Breast epithelium (tissue), 4 donors: Measurements from ENCODE around the gene FAM169A. TPM values are rescaled to one million over a fixed set of nuclear protein-coding genes. Genes with fewer than 3 reads are reported as not detected.

Source experiments
- DNase-seq, 2 donors: peaks; one replicate each; pipeline ENCODE4 v3.0.0-alpha.2; 2019; ENCODE audit warnings: low spot score in 2 of 2
- H3K27ac ChIP-seq, 2 donors: fragments of 200-600 bp; sonication (generic) in 1 of 2; one replicate each; pipeline ENCODE4 v1.5.1; 2016 to 2019; ENCODE audit warnings: mild to moderate bottlenecking in 1 of 2
- H3K27me3 ChIP-seq, 2 donors: fragments of 200-600 bp; sonication (generic) in 1 of 2; one replicate each; pipeline versions ENCODE4 v1.5.1 to v1.6.0; 2017 to 2019; ENCODE audit warnings: control low read depth in 1 of 2, mild to moderate bottlenecking in 1 of 2
- H3K36me3 ChIP-seq: fragments of 200-600 bp; one replicate; pipeline ENCODE4 v1.5.1; 2019
- H3K4me1 ChIP-seq, 2 donors: fragments of 200-600 bp; sonication (generic); one replicate each; pipeline ENCODE4 v1.5.1; 2016 to 2019; ENCODE audit warnings: control low read depth in 1 of 2
- H3K4me3 ChIP-seq, 3 donors: fragments of 200-600 bp; sonication (generic); 1 replicate in 2 of 3; 2 replicates in 1 of 3; pipeline ENCODE4 v1.5.1; 2016 to 2019; ENCODE audit warnings: mild to moderate bottlenecking in 3 of 3, moderate library complexity in 2 of 3
- H3K9me3 ChIP-seq, 2 donors: fragments of 200-600 bp; sonication (generic) in 1 of 2; one replicate each; pipeline ENCODE4 v1.5.1; 2016 to 2019; ENCODE audit warnings: control low read depth in 1 of 2
- POLR2A ChIP-seq: fragments of 450-650 bp; IDR thresholded peaks from one replicate; pipeline ENCODE4 v1.6.1; 2016; ENCODE audit warnings: antibody characterized with exemption, mild to moderate bottlenecking, moderate library complexity
- POLR2AphosphoS5 ChIP-seq, 3 donors: sonication (generic); formaldehyde crosslinking; IDR thresholded peaks; one replicate each; pipeline ENCODE4 v1.6.1; 2017; ENCODE audit warnings: antibody characterized with exemption in 3 of 3
- intact Hi-C: fragments of 100-400 bp; cut with DNase I; formaldehyde crosslinking; loops from one replicate; pipeline ENCODE4 v1.15.1; 2023; ENCODE audit warnings: low total_unique reads
- total RNA-seq, 3 donors: library from RNA; depleted of rRNA; stranded (reverse); fragments of >200 nt; gene quantifications; one replicate each; pipeline ENCODE4 v1.1.0, GENCODE V29; 2016
- TF ChIP-seq, protein P1 (sequence below), 3 donors: fragments of 450-650 bp; IDR thresholded peaks; one replicate each; pipeline ENCODE4 v1.5.1; 2016 to 2017; ENCODE audit warnings: antibody characterized with exemption in 3 of 3, mild to moderate bottlenecking in 3 of 3, moderate library complexity in 3 of 3

Gene FAM169A
- total RNA-seq, 3 donors from 2014 or later, result 0.64 to 6.3 (median 1.6) TPM

GRCh38 chr5:74897049-74897448 is 30.9 kb upstream of the FAM169A start:
- H3K36me3 ChIP-seq, result no peaks in the 10 kb centered on the region
- peaks cover 5% of the 10 kb centered on the region in 2 donors for H3K9me3 ChIP-seq
- intact Hi-C loops, result no loop called here
- TF ChIP-seq, protein P1, sequence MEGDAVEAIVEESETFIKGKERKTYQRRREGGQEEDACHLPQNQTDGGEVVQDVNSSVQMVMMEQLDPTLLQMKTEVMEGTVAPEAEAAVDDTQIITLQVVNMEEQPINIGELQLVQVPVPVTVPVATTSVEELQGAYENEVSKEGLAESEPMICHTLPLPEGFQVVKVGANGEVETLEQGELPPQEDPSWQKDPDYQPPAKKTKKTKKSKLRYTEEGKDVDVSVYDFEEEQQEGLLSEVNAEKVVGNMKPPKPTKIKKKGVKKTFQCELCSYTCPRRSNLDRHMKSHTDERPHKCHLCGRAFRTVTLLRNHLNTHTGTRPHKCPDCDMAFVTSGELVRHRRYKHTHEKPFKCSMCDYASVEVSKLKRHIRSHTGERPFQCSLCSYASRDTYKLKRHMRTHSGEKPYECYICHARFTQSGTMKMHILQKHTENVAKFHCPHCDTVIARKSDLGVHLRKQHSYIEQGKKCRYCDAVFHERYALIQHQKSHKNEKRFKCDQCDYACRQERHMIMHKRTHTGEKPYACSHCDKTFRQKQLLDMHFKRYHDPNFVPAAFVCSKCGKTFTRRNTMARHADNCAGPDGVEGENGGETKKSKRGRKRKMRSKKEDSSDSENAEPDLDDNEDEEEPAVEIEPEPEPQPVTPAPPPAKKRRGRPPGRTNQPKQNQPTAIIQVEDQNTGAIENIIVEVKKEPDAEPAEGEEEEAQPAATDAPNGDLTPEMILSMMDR (IDR thresholded peaks at IDR 0.05), result no peak
- TF ChIP-seq POLR2AphosphoS5 (IDR thresholded peaks at IDR 0.05) (no peak), POLR2A (no peak)
- no peak overlapping the region for H3K4me3 ChIP-seq
- no peak overlapping the region for H3K27ac ChIP-seq
- no peak for DNase-seq
- no peaks in the 10 kb centered on the region for H3K27me3 ChIP-seq
- H3K4me1 ChIP-seq, result no peaks in the 10 kb centered on the region

GRCh38 chr5:74895906-74896305 is 29.7 kb upstream of the FAM169A start:
- no peak overlapping the region for H3K4me3 ChIP-seq
- TF ChIP-seq, protein P1 (IDR thresholded peaks at IDR 0.05), result no peak
- TF ChIP-seq POLR2A (no peak), POLR2AphosphoS5 (IDR thresholded peaks at IDR 0.05) (no peak)
- H3K27ac ChIP-seq, result no peak overlapping the region
- peak in 1 of 2 donors; percentile 51 for DNase-seq
- intact Hi-C loops, result no loop called here
- no peaks in the 10 kb centered on the region for H3K36me3 ChIP-seq
- H3K4me1 ChIP-seq, result no peaks in the 10 kb centered on the region
- no peaks in the 10 kb centered on the region for H3K27me3 ChIP-seq
- H3K9me3 ChIP-seq, result peaks cover 5% of the 10 kb centered on the region in 2 donors

GRCh38 chr5:74894351-74894750 is 28.2 kb upstream of the FAM169A start:
- TF ChIP-seq, protein P1 (IDR thresholded peaks at IDR 0.05), result no peak
- TF ChIP-seq POLR2AphosphoS5 (IDR thresholded peaks at IDR 0.05), result no peak
- no peak for TF ChIP-seq POLR2A
- no peak overlapping the region for H3K27ac ChIP-seq
- no peaks in the 10 kb centered on the region for H3K27me3 ChIP-seq
- no peak for DNase-seq
- H3K36me3 ChIP-seq, result no peaks in the 10 kb centered on the region
- peaks cover 5% of the 10 kb centered on the region in 2 donors for H3K9me3 ChIP-seq
- intact Hi-C loops, result no loop called here
- H3K4me3 ChIP-seq, result no peak overlapping the region
- no peaks in the 10 kb centered on the region for H3K4me1 ChIP-seq

DNA sequence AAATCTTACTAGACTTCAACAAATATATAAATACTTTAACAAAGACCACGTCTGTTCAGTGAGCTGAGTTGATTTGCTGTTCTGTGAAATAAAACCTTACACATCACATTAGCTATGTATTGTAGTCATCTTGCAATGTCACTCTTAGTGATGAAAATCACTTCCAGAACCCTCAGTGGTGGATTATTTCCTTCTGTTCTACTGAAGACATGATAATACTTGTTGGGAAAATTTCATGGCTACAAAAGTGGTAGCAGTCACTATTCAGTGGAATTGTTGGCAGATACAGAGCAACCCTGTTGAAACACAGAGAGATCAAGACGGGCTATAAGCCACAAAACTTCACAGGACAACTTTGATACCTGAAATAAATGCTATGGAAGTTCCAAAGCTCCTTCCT is 26.7 kb upstream of the FAM169A start:
- intact Hi-C loops, result no loop called here
- DNase-seq, result no peak
- Histone ChIP-seq H3K4me1 (no peaks in the 10 kb centered on the region), H3K4me3 (no peak overlapping the region), H3K9me3 (peaks cover 5% of the 10 kb centered on the region in 2 donors), H3K27ac (no peak overlapping the region), H3K27me3 (no peaks in the 10 kb centered on the region), H3K36me3 (no peaks in the 10 kb centered on the region)
- TF ChIP-seq, protein P1 (IDR thresholded peaks at IDR 0.05), result no peak
- TF ChIP-seq POLR2AphosphoS5 (IDR thresholded peaks at IDR 0.05) (no peak), POLR2A (no peak)

DNA sequence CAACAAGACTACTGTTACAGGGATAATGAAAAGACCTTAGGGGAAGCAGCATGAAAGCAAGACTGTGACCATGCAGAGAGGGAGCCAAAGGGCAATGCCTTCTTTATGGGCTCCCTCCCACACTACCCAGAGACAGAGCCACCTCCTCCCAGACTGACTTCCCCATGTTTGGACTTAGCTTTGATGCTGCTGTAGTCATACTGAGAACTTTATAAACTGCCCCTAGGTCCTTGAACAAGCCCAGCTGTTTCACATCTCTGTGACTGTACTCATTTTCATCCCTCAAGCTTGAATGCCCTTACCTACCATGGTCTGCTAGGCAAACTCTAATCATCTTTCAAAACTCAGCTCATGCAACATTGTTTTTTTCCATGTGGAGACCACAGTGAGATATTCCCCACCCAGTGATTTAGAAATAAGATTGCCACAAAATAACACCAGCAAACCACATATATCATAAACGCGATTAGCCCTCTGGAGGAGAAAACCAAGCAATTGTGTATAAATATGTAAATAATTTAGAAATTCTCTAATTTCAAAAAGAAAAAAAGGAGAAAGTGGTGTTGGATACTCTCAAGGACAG is 23.4 kb upstream of the FAM169A start:
- no peaks in the 10 kb centered on the region for H3K36me3 ChIP-seq
- no peaks in the 10 kb centered on the region for H3K4me1 ChIP-seq
- no peak overlapping the region for H3K4me3 ChIP-seq
- H3K27ac ChIP-seq, result no peak overlapping the region
- intact Hi-C loops, result no loop called here
- TF ChIP-seq POLR2A, result no peak
- TF ChIP-seq, protein P1 (IDR thresholded peaks at IDR 0.05), result no peak
- no peaks in the 10 kb centered on the region for H3K9me3 ChIP-seq
- no peak for DNase-seq
- H3K27me3 ChIP-seq, result no peaks in the 10 kb centered on the region
